Measurements from ENCODE around the gene KLHL6.
A peak's percentile ranks its signal among the peaks of the same experiment; 100 is the strongest.

Gene KLHL6

DNA sequence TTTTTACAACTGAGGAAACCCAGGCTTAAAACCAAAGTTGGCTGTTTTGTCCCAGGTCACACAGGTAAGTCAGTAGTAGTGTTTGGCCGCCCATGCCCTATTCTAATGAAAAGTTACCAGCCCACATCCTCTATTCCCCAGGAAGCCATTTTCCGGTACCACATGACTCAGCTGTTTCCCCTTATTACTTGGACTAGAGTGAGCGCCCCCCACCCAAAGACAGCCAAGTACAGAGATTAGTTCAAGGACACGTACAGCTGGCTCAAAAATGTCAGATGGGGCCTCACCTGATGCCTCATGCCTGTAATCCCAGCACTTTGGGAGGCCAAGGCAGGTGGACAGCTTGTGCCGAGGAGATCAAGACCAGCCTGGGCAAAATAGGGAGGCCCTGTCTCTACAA, 8.5 kb upstream of the KLHL6 start:
- DNase-seq, result peak; percentile 66

DNA sequence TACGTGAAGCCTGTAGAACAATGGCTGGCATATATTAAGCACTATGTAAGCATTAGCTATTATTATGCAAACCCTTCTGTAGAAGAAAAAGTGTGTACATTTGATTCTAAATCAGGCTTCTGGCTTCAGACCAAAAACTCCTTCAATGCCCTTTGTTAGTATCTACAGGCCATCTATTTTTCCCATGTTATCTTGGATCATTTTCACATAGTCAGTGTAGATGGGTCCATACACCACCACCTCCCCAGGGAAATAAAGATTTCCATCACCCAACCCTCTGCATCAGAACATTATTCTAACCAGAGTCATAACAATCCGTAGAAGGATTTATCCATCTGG, 8.0 kb upstream of the KLHL6 start:
- no peak for DNase-seq

DNA sequence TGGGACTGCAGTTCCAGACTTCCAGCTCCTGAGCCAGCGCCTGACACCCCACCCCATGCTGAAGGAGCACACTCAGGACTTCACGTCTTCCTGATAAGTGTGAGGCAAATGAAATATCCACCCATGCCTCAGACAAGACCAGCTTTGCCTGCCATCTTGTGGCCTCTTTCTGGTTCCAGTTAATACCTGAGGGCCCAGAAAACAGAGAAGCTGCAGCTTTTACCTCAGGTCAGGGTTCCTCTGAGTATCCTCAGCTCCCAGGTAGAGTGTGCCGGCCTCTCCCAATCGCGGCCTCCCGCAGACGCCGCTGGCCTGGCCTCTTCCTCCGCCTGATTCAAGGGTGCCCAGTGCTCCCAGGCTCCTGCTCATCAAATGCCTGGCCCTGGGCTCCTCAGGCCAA, 5.1 kb upstream of the KLHL6 start:
- DNase-seq, result peak; percentile 74

DNA sequence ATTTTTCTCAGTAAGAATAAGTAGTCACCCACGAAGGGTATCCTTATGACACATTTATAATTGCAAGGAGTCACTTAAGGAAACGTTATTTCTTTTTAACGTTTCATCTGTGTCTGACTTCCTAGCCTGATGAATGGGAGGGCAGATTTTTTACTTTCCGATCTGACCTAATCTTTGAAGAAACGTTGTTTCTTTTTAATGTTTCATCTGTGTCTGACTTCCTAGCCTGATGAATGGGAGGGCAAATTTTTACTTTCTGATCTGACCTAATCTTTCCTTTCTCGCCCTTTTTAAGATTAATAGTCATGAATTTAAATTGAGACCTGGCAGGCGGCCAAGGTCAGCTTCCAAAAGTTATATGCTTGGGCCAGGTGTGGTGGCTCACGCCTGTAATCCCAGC, 3.0 kb upstream of the KLHL6 start:
- no peak for DNase-seq

DNA sequence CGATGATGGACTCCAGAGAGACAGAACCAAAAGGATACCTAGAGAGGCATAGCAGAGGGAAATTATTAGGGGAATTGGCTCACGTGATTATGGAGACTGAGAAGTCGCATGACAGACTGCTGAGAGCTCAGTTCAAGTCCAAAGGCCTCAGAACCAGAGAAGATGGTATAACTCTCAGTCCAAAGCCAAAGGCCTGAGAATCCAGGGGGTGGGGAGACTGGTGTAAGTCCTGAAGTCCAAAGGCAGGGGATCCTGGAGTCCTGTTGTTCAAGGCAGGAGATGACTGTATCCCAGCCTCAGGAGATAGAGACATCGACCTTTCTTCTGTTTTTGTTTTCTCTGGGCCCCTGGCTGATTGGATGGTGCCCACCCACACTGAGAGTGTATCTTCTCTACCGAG, 1.2 kb upstream of the KLHL6 start:
- no peak for DNase-seq

DNA sequence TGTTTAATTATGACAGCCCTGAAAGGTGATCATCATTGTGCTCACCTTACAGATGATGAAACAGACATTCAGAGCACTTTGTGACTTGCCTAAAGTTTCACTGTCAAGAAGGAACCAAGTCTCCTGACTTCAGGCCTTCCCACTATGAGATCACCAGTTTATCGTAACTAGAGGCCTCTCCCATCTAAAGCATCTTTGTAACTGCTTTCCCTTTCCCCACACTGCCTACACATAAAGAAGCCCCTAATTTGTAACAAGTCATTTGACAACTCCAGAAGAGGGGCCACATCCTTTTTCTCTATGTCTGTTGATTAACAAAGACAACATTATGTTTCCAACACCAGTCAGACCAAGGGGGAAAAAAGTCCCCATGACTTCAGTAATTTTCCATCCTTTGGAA, 1.1 kb downstream of the KLHL6 start:
- DNase-seq, result peak; percentile 68

DNA sequence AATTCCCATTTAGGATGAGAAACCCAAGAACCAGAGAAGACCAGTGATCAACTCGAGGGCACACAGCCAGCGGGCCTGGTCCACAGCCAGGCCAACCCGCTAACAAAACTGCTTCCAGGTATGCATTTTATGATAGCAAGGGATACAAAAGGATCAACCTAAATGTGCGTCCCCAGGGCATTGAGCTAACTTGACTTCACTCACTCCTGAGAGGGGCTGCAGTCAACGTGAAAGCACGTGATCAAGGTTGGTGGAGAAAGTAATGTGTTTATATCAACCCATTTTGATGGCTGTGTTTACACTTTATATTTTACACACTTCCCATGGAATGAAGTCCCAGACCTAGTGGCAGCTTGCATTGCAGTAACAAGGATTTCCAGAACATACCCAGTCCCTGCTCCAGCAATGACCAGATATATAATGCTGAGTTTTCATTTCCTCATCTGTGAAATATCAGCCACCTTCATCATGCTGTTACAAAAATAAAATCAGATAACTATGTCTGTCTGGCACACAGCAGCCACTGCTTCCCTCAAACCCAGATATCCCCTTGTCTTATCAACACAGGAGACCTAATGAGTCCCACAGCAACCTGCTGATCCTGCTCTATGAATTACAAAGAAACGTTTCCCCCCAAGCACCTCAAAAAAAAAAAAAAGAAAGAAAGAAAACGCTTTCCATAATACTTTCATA, 2.0 kb downstream of the KLHL6 start:
- peak; percentile 71 for DNase-seq

DNA sequence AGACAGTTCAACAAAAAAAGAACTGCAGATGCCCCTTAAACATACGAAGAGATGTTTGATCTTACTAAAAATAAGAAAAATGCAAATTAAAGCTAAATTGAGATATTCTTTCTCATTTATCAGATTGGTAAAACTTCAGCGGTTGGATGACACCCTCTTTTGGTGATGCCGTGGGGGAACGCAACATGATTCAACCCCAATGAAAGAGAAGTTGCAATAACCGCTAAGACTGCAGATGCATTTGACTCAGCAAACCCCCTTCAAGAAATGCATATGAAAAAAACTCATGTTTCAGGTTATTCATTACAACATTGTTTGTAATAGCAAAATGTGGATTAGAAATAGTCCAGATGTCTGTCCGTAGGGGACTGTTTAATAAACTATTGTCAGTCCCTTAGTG, 3.6 kb downstream of the KLHL6 start:
- DNase-seq, result peak; percentile 67

DNA sequence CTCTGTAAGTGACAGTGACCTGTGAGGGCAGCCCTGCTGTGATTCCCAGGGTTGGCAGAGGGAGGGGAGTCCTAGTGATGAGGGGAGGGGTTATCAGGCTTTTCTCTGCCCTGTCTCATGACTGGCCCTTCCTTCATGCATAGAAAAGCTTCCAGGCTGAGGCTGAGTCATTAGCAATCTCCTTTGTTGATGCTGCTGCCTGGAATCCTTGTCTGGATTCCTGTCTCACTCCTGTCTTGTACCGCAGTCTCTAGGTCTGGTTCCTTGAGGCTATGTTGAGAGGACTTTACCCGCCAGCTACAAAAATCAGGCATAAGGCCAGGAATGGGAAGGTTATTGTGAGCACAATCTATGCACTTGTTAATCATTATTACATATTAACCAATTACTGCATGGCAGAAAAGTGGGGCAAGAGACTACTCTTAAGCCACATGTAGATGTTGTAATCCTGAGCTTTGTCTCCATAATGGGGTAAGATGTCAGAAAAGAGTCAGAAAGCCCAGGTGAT, 7.2 kb downstream of the KLHL6 start:
- peak; percentile 13 for DNase-seq

DNA sequence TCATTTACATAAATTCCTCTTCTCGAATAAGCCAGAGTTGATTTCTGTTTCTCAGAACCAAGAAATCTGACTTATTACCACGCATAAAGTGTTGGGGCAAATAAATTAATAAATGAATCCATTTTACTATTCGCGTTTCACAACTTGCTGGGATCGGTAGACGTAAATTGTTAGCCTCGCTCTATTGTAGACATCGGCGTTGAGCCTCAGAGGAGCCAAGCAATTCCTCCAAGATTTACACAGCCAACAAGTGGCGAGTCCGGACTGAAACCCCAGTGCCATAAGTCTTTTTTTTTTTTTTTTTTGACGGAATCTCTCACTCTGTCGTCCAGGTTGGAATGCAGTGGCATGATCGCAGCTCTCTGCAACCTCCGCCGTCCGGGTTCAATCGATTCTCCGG, 8.9 kb downstream of the KLHL6 start:
- no peak for DNase-seq

DNA sequence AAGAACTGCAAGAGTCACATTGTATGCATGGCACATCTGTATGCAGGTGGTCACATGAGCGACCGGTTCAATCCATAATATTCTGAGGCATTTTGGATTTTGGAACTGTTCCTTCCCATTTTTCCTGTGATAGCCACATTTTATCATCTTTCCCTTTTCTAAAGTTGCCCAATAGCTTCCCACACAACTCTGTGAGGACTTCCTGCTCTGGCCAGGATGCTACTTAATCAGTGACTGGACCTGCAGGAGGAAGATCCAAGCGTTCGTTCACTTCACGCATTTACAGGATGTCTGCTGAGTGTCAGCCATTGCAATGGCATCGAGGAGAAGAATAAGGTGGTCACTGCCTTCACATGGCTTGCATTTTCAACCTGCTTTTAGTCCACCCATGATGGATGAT, 9.8 kb downstream of the KLHL6 start:
- no peak for DNase-seq

DNA sequence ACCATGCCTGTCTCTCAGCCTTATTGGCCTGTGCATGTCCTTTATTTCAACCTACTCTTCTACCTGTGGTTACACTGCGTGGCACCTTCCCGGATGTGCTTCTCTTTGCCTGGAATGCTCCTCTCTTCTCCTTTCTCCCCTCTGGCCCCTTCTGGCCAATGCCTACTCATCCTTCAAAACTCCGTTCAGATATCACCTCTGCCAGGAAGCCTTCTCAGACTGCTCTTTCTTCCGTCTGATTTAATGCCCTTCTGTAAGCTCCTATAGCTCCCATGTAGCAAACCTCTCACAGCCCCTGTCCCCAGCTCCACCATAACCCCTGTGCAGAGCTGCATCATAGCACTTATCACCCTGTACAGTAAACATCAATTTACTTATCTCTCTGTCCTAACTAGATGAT, 13.2 kb downstream of the KLHL6 start:
- DNase-seq, result no peak

DNA sequence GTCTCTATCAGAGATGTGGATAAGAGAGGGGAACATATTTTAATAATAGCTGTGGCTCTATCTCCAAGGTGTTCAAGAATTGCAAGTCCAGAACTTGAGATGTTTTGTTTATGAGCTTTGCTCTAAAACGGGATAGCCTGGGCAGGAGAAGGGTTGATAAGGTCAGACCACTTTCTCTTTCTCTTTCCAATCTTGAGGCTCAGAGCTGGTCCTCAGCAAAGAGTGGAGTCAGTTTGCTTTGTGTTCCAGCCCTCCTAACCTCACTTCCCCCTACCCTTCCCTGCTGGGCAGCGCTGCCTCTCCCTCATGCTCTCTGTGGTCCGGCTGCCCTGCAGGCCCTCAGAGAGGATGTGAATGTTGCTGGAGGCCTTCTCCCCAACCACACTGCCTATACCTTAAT, 13.8 kb downstream of the KLHL6 start:
- DNase-seq, result peak; percentile 67

DNA sequence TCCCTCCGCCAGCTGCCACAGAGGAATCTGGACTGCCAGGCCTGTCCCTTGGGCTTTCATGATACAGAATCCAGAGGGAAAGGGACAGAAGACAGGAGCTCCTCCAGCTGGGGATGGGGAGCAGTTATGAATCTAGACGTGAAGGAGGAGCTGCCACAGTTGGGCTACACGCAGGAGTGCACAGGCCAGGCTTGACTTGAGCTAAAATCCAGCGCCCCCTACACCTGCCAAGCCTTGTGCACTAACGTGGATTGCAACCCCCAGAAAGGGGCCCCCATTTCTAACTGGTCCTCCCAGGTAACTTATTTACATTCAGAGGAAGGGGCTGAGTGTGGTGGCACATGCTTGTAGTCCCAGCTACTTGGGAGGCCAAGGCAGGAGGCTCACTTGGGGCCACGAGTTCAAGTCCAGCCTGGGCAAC, 14.3 kb downstream of the KLHL6 start:
- no peak for DNase-seq

DNA sequence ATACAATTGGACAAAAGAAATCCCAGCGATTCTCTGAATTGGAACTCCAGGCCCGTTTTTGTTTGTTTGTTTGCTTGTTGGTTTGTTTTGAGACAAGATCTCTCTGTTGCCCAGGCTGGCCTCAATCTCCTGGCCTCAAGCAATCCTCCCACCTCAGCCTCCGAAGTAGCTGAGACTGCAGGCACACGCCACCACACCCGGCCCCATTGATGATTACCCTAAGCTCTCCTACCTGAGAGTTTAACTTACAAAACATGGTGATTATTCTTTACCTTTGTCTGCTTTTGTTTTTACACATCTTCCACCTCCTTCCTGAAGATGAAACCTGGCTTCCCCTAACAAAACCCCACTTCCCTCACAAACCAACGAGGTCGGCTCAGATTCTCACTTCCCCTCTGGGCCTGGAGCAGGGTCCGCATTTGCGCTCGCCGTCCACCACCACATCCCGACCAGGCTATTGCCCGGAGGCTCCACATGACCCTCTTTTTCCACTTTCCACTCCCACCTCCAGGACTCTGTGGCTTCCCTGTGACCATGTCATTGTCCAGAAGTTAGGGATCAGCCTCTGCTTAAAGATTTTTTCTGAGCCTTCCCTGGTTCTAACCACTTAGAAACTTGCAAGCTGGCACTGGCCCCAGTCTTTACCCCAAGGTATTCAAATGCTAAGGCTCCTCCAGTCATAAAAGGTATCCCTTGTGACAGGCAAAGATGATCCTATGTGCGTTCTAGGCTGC, 14.8 kb downstream of the KLHL6 start:
- DNase-seq, result no peak

DNA sequence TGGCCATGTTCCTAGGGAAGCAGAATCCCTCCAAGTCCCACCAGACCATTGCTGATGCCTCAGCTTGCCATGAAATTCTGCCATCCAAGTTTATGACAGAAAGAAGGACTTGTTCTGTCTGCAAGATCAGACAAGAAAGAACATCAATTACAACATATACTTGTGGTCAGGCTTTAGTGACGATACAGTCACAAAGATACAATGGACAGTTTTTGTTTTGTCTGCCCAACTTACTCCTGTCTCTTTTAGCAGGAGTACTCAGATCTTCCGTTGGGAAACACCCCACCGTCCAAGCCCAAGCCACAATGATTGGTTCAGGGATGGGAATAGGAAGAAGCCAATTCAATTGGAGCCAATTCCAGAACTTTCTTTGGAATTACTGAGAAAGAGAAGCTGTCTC, 15.7 kb downstream of the KLHL6 start:
- DNase-seq, result peak; percentile 68

DNA sequence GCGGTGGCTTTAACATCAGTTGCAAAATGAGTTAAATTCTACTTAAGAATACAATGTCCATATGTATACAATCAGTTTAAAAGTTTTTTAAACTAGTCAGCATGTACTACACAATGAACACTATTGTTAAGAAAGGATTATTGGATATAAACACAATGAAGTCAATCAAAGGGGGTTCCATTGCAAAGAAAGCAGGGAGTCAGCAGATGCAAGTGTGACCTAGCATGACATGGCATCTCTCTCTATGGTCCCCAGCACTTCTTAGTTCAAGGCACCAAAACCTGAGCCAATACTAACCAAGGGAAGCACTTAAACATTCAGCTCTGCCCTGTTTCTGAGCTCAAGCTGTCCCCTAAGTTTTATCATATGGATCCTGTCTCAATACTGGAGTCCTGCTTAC, 17.0 kb downstream of the KLHL6 start:
- peak; percentile 49 for DNase-seq

DNA sequence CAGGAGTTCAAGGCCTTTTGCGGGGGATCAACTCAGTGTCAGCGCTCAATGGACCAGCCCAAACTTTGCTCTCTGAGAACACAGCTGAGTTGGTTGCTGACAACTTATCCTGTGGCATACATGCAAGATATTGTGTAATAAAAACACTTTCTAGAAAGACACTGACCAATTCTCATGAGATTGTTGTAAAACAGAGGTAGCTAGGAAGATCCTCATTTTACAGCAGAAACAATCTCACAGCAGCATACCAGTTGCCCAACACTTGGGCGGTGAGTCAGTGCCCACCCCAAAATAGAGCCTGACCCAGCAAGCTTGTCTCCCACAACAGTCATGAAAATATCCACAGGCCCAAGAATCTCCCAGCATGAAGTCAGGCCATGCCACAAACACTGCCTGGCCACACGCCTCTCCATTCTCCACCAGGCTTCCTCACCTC, 18.2 kb downstream of the KLHL6 start:
- DNase-seq, result peak; percentile 82

DNA sequence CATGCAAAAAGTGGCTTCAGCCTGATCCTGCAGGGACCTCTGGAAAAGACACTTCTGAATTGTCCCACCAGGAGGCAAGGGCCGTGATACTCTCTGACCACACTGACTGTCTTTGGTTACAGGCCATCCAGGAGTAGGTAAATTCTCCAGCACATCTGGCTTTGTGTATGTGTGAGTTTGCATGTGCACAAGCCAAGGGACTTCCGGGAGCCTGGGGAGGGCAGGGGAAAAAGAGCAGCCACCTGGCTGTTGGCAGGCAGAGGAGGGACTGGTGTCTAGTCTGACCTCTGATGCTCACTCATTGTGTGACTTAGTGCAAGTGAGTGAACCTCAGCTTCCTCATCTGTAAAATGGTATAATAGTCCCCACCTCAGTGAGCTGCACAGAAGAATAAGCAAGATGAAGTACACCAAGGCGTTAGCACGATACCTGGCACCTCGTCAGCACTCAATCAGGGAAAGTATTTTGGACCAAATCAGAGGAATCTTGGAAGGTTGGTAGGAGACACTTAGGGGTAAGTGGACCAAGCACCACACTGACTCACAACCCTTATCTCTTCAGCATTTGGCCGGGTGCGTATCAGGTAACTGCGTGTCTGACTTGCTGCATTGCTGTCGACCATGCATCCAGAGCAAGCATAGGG, 19.1 kb downstream of the KLHL6 start:
- DNase-seq, result no peak

DNA sequence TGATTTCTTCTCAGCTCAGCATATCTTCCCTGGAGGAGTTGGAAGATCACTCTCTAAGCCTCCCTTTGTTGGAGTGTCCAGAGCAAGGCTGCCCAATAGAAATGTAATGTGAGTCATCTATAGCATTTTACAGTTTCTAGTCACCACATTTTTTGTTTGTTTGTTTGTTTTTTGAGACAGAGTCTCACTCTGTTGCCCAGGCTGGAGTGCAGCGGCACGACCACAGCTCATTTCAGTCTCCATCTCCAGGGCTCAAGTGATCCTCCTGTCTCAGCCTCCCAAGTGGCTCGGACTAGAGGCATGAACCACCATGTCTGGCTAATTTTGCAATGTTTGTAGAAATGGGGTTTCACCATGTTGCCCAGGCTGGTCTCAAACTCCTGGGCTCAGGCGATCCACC, 21.3 kb downstream of the KLHL6 start:
- DNase-seq, result no peak

DNA sequence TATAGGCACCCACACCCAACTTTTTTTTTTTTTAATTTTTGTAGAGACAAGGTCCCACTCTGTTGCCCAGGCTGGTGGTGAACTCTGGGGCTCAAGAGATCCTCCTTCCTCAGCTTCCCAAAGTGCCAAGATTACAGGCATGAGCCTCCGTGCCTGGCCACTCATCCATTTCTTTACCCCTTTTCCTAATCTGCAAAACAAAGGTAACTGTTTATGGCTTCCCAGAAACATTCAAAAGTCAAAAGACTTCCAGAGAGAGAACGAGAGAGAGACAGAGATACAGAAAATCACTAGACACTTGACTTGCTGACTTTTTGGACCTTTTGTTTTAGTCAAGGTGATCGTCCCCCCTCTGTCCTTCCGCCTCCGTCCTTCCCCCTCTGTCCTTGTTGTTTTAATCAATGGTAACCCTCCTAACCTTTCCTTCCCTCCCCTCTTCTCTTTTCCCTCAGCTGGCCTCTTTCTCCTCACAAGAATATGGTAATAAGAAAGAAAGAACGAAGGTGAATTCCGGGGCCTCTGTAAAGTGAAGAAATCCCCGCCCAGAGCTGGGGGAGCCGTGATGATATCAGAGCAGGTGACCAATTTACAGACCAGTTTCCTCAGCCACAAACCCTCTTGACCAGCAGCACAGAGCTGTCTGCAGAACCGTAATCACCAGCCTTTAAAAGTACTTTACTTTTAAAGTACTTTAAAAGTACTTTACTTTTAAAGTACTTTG, 21.9 kb downstream of the KLHL6 start:
- no peak for DNase-seq

DNA sequence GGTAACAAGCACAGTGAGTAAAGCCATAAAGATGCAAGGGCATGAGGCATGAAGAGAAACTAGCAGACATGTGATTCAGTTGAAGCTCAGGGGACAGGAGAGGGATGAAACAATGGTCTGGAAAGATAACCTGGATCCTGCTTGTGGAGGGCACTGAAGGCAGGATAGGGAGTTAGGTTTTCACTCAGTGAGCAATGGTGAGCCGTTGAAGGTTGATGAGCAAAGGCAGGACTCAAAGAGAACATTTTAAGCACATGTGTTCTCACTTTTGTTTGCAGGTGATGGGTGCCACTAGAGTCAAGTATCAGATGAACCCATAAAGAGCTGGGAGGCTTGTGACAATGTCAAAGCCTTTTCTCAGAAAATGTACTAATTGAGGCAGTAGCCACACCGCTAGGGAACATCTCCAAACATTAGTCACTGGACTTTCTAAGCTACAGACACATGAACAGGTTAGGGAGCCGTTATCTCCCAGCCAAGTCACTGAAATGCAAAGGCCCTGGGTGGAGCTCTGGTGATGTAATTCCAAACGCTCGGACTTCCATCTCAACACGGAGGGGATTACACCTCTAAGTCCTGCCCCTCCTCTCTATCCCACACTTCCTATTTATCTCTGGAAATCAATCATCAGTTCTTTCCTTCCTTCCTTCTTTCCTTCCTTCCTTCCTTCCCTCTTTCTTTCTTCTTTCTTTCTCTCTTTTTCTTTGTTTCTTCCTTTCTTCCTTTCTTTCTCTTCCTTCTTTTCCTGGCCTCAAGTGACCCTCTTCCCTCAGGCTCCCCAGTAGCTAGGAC, 22.7 kb downstream of the KLHL6 start:
- DNase-seq, result no peak

DNA sequence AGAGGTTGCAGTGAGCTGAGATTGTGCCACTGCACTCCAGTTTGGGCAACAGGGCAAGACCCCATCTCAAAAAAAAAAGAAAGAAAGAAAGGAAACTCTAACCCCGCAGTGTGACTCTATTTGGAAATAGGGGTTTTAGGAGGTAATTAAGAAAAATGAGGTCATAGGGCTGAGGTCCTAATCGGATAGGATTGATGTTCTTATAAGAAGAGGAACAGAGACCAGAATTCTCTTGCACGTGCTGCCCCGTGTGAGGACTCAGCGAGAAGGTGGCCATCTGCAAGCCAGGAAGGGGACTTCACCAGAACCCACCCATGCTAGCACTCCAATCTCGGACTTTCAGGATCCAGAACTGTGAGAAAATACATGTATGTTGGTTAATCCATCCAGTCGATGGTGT, 25.8 kb downstream of the KLHL6 start:
- no peak for DNase-seq

Measured in hematopoietic multipotent progenitor cell treated with erythropoietin and hydrocortisone succinate and interleukin-3 and kit ligand, for 4 days (in vitro differentiated cells).